ENCODE data around the gene FTH1.
A peak's percentile ranks its signal among the peaks of the same experiment; 100 is the strongest.
"Not testable (repeated sequence)": the region's sequence is repeated elsewhere in the genome, so short reads cannot be mapped to it uniquely, and the experiment has no call there.

The FTH1 gene

GRCh38 chr11:61963282-61964057 lies 4.0 kb downstream of the FTH1 start:
- DNase-seq: no peak

DNA sequence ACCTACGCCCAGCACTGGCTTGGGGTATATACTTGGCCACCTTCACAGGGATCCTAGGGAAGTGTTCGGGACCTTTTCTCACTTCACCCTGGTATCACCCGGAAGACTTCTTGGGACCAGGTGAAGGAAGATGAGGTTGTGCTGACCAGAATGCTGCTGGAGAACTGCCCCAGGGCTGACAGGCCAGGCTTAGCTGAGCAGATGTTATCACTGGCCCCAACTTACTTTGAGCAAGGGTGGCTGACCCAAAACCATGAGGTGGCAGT lies 4.5 kb downstream of the FTH1 start:
- DNase-seq: no peak

DNA sequence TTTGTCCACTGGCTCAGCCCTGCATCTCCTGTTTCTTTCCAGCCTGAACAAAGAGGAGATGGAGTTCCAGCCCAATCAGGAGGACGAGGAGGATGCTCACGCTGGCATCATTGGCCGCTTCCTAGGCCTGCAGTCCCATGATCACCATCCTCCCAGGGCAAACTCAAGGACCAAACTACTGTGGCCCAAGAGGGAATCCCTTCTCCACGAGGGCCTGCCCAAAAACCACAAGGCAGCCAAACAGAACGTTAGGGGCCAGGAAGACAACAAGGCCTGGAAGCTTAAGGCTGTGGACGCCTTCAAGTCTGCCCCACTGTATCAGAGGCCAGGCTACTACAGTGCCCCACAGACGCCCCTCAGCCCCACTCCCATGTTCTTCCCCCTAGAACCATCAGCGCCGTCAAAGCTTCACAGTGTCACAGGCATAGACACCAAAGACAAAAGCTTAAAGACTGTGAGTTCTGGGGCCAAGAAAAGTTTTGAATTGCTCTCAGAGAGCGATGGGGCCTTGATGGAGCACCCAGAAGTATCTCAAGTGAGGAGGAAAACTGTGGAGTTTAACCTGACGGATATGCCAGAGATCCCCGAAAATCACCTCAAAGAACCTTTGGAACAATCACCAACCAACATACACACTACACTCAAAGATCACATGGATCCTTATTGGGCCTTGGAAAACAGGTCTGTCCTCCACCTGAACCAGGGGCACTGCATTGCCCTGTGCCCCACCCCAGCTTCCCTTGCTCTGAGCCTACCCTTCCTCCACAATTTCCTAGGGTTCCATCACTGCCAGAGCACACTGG lies 5.0 kb downstream of the FTH1 start:
- no peak for DNase-seq

- DNase-seq: no peak
These were observed 5.7 kb downstream of the FTH1 start for GRCh38 chr11:61961570-61962212.

DNA sequence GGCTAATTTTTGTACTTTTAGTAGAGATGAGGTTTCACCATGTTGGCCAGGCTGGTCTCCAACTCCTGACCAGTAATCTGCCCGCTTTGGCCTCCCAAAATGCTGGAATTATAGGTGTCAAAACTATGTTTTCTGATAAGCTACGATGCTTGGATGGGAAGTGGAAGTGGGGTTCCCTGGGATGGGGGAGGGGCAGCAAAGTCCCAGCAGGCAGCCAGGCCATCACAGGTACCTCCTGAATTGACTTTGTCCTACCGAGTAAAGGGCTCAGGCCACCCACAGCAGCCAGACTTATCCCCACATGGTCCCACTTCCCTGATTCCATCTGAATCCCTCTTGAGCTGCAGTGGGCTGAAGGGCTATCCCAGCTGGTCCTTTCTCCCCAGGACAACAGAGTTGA lies 6.9 kb downstream of the FTH1 start:
- DNase-seq: no peak

DNA sequence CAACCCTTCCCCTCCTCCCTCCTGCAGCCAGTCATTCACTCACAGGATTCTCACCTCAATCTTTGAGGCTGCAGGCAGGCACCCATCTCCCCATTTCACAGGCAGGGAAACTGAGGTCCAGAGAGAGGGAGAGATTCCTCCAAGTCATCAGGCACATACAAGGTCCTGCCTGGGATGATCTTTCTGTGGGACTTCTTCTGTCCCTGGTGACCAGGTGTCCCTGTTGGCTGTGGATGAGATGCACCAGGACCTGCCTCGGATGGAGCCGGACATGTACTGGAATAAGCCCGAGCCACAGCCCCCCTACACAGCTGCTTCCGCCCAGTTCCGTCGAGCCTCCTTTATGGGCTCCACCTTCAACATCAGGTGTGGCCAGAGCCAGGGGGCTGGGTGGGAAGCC lies 7.8 kb downstream of the FTH1 start:
- no peak for DNase-seq

DNA sequence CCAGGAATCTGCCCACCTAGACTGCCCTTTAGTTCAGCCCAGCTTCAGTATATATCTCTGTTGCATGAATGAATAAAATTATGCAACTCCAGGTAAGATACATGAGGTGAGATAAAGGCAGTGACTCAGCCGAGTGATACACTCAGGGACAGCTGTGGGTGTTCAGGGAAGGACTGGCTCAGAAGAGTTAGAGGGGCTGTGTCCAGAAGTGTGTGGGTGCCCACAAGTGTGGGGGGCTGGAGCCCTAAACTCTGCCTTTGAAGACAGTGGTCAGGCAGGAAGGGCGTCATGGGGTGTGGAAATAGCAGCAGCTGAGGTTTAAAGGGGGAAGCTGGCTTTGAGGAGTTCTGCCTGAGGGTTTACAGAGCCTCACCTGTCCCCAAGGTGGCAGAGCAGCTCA lies 8.3 kb downstream of the FTH1 start:
- DNase-seq: no peak

DNA sequence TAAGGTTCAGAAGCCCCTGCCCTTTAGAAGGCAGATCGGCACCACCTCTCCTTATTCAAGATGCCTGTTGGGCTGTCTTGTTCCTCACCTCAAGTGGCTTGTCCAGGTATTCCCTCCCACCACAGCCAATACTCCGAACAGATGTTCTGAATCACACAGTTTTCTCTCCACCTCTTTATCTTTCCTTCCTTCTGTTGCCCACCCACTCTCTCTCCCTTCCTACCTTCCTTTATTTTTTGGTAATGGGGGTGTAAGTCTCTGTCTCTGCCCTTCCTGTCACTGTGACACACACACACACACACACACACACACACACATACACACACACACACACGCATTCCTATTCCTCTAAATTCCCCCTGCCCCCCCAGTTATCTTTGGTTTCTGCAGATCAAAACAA lies 8.8 kb downstream of the FTH1 start:
- DNase-seq: no peak

- DNase-seq: no peak
These were observed 10.2 kb downstream of the FTH1 start for GRCh38 chr11:61957021-61957770.

DNA sequence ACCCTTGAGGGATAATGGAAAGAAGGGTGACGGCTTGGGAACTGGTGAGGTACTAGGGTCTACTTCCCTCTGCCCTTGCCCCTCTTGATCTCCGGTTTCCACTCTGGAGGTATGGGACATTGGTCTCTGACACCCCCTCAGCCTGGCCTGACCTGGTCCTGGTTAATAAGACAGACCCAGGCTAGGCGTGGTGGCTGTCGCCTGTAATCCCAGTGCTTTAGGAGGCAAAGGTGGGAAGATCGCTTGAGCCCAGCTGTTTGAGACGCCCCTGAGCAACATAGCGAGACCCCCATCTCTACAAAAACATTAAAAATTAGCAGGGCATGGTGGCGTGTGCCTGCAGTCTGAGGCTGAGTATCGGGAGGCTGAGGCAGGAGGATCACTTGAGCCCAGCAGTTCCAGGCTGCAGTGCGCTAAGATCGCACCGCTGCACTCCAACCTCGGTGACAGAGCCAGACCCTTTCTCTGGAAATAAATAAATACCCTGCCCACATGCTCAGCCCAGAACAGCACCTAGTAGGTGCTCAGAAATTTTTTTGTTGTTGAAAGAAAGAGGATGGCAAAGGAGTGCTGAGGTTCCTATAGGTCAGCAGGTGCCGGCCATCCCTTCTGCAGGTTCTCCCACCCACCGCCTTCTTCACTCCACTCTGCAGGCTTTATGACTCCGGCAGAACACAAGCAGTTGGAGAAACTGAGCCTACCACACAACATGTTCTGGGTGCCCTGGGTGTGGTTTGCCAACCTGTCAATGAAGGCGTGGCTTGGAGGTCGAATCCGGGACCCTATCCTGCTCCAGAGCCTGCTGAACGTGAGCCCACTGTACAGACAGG lies 11.0 kb downstream of the FTH1 start:
- no peak for DNase-seq

- DNase-seq: peak; percentile 80
These were observed 11.9 kb downstream of the FTH1 start for GRCh38 chr11:61955422-61956135.

DNA sequence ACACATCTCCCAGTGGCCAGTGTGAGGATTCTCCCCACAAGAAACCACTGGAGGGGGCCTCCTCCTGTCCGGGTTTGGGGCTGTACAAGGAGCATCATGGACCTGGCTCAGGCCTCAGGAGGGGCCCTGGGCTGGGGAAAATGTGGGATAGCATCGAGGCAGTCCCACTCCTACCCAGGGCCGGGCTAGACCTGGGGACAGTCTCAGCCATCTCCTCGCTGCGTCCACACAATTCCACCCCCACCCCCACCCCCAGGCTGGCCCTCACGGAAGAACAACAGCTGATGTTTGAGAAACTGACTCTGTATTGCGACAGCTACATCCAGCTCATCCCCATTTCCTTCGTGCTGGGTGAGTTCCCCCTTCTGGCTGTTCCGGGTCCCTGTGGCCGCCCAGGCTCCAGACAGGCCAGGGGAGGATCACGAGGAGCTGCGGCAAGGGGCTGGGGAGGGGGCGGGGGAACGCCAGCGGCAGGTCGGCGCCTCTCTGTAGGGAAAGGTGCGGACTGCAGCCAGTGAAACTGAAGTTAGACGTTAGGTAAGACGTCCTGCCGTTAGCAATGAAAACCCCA lies 12.5 kb downstream of the FTH1 start:
- peak; percentile 49 for DNase-seq

GRCh38 chr11:61954106-61954850 lies 13.2 kb downstream of the FTH1 start:
- DNase-seq: no peak

GRCh38 chr11:61953632-61954031 lies 13.8 kb downstream of the FTH1 start:
- DNase-seq: not testable (repeated sequence)

DNA sequence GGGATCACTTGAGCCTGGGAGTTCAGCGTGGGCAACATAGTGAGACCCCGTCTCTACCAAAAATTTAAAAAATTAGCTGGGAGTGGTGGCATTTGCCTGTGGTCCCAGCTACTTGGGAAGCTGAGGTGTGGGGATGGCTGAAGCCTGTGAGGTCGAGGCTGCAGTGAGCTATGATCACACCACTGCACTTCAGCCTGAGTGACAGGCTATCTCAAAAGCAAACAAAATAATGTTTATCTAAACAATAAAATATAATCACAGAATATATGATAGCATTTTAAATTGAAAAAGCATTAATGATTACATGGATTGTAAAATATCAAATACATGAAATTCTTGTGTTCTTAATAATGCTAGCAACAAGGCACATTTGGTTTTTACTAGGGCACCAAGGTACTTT lies 14.6 kb downstream of the FTH1 start:
- DNase-seq: no peak

DNA sequence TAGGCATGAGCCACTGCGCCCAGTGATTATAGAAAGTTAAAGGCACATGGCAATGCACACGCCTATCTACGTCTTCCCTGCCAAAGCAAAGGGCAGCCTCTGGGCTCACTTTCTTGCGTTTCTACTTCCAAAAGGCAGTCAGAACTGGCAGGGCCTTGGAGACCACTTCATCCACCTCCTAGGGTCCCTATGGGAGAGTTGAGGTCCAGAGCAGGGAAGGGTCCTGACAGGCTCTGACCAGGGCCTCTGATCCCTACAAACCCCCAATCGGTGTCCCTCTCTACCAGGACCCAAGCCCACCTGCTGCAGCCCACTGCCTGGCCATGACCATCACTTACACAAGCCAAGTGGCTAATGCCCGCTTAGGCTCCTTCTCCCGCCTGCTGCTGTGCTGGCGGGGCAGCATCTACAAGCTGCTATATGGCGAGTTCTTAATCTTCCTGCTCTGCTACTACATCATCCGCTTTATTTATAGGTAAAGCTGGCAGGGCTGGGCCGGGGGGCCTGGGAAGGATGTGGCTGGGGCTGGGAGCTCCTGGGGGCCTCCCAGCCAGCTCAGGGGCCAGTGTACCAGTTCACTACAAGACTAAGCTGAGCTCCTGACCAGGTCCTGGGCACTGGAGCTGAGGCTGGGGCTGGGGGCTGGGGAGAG lies 15.8 kb downstream of the FTH1 start:
- DNase-seq: no peak

- no peak for DNase-seq
These were observed 17.3 kb downstream of the FTH1 start, which contains the start of gene BEST1 for GRCh38 chr11:61950035-61950547. BEST1 (plus strand) TSS chr11:61950351; CDS start chr11:61951807, 1,456 bp downstream.

GRCh38 chr11:61949169-61950034 lies 18.0 kb downstream of the FTH1 start:
- DNase-seq: peak; percentile 74

DNA sequence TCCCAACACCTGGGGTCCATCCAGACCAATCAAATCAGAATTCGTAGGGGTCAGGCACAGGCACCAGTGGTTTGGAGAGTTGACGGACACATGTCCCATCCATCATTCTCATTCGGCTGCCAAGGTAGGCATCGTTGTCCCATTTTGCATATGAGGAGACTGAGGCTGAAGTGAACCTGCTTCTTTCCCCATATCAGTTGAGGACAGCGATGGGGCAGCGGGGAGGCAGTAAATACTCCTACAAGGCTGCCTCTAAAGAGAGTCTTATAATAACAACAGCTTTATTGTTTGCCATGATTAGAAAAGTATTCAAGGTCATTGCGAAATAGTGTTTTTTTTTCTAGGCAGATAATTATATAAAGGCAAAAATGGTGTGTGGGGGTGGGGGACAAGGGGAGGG lies 18.9 kb downstream of the FTH1 start:
- DNase-seq: no peak
